NCI-H524 (cell line): ENCODE measurements around the gene COL23A1.
"Not testable (repeated sequence)": the region's sequence is repeated elsewhere in the genome, so short reads cannot be mapped to it uniquely, and the experiment has no call there.

Experiments used
- DNase-seq, 2 experiments: peaks; one replicate each; lab custom pipeline; 2025; lab: John Stamatoyannopoulos, UW

The COL23A1 gene

GRCh38 chr5:178505639-178506407 lies 84.4 kb downstream of the COL23A1 start:
- no peak for DNase-seq

DNA sequence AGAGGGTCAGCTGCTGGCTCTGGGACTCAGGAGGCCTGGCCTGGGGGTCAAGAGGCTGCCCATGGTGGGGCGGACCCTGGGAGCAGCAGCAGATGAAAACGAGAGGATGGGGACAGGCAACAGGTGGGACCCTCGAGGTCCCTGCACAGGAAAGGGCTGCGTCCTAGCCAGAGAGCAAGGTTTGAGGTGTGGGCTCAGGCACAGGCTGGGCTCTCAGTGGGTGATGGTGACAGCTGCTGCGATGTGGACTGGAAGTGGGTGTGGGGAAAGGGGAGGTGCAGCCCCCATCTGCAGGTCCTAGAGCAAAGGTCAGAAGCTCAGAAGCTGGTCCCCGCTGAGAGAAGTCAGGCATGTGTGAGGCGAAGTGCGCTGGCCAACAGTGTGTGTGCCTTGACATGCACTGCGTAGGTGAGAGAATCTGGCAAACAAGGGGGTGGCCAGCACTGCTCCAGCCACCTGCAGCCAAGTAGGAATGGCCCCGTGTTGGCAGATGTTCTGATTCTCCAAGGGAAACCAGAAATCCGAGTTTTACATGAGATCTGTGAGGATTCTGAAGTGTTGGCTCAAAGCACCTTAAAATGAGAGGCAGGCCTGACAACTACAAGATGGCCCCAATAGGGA lies 85.7 kb downstream of the COL23A1 start:
- no peak for DNase-seq

DNA sequence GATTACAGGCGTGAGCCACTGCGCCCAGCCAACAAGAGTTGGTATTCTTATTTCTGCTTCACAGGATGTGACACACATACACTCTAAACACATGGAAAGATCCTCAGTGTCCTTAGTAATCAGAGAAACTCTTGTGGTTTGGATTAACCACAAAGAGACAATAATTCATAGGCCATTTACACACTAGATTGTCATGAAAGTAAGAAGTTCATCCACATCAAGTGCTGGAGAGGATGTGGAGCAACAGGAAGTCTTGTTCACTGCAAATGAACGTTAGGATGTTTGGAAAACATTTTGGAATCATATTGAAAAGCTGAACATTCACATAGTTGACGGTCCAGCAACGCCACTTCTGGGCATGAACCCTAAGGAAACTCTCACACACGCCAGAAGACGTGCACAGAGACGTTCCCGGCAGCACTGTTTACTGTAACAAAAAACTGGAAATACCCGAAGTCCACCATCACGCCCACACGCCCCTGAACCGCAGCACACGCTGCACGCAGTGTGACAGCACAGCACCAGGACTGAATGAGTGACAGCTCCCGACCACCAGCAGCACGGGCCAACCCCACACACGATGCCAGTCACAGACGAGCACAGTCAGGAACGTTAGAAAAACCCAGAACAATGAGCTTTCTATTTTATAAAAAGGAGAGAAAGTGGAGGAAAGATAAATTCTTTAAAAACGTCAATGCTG lies 87.6 kb downstream of the COL23A1 start:
- no peak for DNase-seq

DNA sequence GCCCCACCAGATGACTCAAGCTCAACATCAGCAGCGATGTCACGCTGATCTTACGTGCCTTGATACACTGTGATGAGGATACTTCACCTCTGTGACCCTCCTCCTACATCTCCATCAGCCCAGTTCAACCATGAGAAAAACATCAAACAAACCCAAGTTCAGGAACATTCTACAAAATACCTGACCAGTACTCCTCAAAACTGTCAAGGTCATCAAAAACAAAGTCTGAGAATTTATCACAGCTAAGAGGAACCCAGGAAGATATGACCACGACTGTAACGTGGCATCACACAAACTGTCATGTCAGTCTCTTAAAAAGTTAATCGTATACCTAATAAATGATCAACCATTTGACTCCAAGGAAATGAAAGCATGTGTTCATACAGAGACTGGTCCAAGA lies 90.8 kb downstream of the COL23A1 start:
- no peak for DNase-seq

GRCh38 chr5:178496642-178497041 lies 93.6 kb downstream of the COL23A1 start:
- DNase-seq, result no peak

GRCh38 chr5:178496214-178496613 lies 94.0 kb downstream of the COL23A1 start:
- DNase-seq, result no peak

GRCh38 chr5:178495706-178496105 lies 94.5 kb downstream of the COL23A1 start:
- no peak for DNase-seq

DNA sequence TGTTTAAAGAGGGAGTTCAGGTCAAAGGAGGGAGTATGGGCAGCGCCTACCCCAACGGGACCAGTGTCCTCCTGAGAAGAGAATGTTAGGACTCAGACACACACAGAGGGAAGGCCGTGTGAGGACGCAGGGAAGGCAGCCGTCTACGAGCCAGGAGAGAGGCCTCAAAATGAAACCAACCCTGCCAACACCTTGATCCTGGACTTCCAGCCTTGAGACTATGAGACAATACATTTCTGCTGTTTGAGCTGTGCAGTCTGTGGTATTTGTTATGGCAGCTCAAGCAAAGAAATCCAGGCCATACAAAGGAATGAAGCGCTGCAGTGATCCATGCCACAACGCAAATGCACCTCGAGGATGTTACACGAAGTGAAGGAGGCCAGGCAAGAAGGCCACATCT lies 97.9 kb downstream of the COL23A1 start:
- no peak for DNase-seq

DNA sequence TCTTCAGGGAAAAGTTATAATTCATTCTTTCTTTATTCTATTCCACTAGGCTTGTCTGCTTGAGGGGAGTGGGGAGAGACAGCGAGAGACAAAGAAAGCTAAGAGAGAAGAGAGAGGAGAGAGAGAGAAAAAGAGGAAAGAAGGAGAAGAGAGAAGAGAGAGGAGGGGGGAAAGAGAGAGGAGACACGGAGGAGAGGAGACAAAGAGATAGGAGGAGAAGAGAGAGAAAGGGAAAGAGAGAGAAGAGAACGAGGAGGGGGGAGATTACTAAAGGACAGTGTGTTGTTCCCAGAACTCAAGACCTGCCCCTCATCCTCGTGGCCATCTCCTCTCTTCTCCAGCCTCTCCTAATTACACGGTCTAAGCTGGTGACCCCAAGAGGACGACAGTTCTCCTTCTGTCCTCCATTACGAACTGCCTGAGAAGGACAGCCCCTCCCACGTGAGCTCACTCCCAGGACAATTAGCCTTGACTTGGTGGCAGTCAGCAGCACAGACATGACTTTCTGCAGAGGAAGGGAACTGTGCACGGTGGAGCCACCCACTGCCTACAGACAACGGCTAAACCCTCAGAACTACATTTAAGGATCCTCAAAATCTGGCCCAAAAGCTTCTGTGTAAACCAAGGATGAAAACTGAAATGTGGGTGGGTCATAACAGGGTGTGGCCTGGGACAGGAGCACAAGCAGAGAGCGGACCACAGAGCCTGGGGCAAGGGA lies 99.1 kb downstream of the COL23A1 start:
- no peak for DNase-seq

- no peak for DNase-seq
These were observed 100.8 kb downstream of the COL23A1 start for GRCh38 chr5:178489271-178489976.

DNA sequence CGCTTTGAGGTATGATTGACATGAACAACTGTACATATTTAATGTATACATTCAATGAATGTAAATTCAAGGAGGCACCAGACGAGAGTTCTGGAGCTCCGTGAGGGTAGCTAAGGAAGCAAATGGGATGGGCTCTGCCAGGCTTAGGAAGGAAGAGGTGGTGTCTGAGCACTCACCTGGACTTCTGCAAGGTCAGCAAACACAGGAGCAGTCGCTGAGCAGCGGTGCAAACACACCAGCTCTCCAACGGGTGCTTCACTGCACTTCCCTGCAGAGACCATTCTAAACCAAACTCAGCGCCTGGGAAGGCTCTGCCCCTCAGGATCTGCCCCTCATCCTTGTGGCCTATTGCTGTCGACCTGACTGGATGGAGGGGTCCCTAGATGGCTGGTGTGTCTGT lies 101.5 kb downstream of the COL23A1 start:
- DNase-seq, result peak in 1 of 2 experiments; percentile 7

DNA sequence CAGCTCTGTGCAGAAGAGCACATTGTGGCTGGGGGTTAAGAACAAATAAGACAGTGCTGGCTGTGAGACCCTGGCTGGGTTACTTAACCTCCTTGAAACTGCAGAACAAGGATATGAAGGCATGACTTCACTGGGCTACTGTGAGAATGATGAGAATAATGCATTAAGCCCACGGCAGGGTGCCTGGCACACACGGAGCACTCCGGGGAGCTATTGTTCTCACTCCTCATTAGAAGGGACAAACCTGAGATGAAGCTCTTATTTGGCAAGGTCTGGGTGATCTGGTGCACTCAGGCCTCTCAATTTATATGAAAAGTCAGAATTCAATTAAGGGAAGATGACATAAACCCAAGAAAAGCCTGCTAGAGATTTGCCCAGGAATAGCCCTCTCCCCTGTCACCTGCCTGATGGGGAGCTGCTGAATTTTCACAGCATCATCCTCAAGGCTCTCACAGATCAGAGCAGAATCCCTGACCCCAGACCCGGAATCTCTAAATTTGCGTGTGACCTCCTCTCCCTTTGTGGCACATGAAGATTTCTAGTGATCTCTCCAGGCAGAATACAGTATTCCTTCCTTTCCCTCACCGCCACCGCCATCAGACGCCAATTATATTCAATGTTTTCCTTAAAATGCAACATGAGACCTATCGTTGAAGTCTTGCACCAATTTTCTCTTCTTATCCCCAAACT lies 102.1 kb downstream of the COL23A1 start:
- DNase-seq, result no peak

DNA sequence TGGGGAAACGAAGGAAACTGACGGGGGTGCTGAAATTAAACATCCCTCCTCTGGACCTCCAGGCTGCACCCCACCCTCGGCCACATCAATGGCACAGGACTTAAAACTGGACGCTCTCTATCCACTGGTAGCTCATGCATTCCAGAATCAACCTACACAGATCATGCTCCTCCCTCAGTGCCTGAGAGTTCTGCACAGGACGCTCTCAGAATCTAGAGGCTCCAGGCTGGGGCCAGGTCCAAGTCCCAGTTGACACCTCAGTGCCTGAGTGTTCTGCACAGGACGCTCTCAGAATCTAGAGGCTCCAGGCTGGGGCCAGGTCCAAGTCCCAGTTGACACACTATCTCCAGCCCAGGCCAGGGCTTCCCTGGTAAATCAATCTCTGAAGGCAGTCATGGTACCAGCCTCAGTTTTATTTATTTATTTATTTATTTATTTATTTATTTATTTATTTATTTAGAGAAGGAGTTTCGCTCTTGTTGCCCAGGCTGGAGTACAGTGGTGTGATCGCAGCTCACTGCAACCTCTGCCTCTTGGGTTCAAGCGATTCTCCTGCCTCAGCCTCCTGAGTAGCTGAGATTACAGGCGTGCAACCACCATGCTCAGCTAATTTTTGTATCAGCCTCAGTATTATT lies 103.2 kb downstream of the COL23A1 start:
- not testable (repeated sequence) for DNase-seq

GRCh38 chr5:178486239-178486641 lies 104.0 kb downstream of the COL23A1 start:
- DNase-seq, result no peak

GRCh38 chr5:178483620-178484019 lies 106.6 kb downstream of the COL23A1 start:
- DNase-seq, result no peak

DNA sequence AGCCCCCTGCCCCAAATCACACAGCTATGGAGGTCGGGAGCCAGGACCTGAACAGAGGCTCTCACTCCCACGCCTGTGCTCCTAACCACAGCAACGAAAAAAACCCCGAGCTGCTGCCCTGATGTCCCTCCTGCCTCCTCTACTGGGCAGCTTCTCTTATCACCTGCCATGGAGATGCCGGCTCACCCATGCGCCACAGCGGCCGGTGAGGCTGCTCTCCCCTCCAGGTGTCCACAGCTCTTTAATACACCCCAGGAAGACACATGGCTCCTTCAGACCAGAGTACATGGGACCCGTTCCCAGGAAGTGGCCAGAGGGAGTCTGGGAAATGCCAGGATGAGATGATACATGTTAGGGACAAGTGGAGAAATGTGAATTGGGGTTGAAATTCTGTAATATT lies 110.9 kb downstream of the COL23A1 start:
- DNase-seq, result no peak

GRCh38 chr5:178478370-178478769 lies 111.8 kb downstream of the COL23A1 start:
- DNase-seq, result no peak

- no peak for DNase-seq
These were observed 112.4 kb downstream of the COL23A1 start for GRCh38 chr5:178477802-178478201.

DNA sequence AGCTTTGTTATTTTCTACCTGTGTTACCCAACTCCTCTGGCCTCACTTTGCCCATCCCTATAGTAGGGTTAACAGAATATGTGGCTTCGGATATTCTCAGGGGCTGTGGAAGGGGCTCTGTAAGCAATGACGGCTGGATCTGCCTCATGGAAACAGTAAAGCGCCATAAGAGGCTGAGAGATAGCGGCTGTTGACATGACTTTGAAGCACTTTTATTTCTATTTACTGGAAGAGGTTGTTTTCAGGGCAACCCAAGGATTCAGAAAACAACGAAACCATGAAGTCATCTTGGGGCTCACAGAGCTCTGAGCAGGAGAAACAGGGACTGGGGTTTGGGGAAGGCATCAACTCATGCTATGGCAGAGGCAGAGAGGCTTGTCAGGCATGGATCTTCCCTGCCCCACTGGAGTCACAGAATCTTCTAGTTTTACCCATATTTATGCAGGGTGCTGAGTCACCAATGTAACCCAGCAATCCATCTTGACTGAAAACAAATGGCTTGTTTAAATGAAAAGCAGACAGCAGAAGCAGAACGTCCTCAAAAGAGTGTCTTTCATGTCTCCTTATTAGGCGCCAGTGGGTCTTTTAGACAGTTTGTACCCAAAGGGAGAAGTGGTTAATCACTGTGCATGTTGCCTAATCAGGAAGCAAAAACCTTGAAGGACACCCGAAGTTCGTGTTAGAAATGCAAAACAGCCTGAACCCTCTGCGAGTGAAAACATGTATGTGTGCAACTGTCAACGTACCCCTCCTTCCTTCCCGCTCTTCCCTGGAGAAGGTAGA lies 113.0 kb downstream of the COL23A1 start:
- DNase-seq, result no peak

DNA sequence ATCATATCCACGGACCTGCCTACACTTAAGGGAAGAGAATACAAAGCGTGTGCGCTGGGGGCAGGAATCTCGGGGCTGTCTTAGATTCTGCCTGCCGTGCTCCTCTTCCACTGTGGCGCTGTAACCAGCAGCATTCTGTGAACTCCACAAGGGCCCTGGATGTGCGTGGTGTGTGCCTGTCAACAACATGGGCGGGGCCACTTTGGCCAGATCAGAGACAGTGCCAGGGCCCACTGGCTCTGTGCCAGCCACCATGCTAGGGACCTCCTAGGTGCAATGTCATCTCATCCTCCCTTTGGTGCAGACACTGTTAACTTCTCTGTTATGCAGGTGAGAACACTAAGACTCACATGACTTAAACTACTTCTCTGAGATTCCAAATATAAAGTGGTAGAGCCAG lies 113.7 kb downstream of the COL23A1 start:
- DNase-seq, result no peak
